Measurements from ENCODE around the gene NANOGP8.

The NANOGP8 gene

DNA sequence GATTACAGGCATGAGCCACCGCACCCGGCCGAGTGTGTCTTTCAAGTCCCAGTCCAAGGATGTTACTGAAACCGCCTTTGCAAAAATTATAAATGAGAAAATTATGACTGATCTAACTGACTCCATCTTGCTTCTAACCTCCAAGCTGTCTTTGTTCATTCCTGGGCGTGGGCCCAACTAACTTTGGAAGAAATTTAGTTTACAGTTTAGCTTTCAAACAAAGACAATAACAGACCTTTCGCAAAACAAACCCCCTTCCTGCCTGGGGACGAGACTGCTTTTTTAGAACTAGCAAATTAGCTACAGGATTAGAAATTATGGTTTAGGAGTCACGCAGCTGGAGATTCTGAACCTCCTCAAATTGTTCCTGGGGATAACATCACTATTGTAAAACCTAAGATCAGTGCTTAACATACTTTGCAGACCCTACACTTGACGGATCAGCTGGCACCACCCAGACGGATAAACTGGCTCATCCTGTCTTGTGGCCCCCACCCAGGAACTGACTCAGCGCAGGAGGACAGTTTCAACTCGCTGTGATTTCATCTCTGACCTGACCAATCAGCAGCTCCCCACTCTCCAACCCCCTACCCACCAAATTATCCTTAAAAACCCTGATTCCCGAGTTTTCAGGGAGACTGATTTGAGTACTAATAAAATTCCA is 23.8 kb downstream of the NANOGP8 start:
- DNase-seq (ENCODE audit: low read depth in 2 of 2), result no peak

DNA sequence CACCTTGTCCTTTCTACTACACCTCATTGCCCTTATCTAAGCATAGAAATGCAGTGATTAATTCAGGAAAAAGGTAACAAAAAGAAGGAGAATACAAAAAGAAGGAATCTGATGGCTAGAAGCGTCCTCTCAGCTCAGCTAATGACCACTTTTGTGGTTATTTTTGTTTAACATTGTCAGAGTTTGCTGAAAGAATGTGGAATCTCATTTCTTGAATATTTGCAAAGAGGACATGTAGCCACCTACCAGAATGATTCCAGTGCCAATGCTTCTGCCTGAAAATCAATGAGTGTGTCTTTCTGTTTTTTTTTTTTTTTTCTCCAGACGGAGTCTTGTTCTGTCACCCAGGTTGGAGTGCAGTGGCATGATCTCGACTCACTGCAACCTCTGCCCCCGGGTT is 24.5 kb downstream of the NANOGP8 start:
- DNase-seq (ENCODE audit: low read depth in 2 of 2), result no peak

GRCh38 chr15:35058534-35059054 is 26.5 kb downstream of the NANOGP8 start:
- no peak for DNase-seq (ENCODE audit: low read depth in 2 of 2)

DNA sequence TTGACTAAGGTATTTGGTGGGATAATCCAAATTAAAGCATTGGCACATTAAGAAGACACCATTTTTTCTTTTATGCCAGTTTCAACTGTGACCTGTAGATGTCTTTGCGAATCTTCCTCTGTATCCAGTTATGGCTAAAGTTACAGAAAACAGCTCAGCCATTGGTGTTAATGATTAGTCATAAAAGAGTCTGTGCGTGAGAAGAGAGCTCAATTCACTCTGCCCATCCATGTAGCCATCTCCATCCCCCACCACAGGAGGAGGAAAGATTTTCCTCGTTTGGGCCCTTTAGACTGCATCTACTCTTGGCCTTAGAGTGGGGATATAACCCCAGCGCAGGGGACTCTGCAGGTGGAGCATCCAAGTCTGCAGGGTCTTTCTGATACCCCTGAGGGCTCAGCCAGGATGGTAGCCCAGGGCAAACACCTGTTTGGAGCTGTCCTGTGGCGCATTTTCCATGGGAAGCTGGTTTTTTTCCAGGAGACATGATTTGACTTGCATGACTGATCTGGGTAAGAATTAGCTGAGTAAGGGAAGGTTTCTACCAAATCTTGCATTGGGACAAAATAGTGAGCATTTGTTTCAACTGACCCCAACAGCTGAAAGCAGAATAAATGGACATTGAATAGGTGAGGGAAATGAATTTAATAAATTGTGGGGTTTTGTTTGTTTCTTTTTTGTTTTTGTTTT is 29.5 kb downstream of the NANOGP8 start:
- DNase-seq (ENCODE audit: low read depth in 2 of 2), result no peak

GRCh38 chr15:35054380-35054779 is 30.7 kb downstream of the NANOGP8 start:
- DNase-seq (ENCODE audit: low read depth in 2 of 2), result no peak

DNA sequence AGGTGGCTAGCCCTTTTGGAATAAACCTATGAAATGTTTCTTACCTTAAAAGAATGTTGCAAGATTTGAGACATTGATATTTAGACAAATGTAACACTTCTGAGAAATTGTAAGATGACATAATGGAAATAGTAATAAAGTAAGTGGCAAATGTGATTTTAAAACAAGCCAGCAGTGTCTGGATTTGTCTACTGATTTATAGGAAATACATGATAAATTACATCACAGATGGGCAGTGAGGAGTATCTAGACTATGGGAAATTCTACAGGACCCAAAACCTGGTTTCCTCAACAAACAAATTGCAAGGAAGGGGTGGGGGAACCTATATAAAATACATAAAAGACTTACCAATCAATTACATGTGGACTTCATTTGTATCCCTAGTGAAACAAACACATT is 37.1 kb downstream of the NANOGP8 start:
- no peak for DNase-seq (ENCODE audit: low read depth in 2 of 2)

DNA sequence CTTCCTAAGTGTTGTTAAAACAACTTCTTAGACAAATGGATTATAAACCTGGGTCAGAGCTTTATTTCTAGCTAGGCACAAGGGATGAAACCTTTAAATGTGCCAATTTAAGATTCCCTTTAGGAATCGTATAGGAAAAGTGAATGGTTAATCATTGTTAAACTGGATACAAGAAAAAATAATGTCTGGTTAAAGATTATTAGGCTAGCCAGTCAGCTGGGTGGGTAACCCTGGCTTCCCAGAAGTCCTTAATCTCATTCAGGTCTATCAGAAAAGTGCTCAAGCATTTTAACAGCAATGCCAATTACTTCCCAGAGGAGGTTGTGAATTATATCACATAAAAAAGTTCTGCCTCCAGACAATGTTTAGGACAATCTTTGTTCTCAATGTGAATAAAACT is 37.6 kb downstream of the NANOGP8 start:
- no peak for DNase-seq (ENCODE audit: low read depth in 2 of 2)

DNA sequence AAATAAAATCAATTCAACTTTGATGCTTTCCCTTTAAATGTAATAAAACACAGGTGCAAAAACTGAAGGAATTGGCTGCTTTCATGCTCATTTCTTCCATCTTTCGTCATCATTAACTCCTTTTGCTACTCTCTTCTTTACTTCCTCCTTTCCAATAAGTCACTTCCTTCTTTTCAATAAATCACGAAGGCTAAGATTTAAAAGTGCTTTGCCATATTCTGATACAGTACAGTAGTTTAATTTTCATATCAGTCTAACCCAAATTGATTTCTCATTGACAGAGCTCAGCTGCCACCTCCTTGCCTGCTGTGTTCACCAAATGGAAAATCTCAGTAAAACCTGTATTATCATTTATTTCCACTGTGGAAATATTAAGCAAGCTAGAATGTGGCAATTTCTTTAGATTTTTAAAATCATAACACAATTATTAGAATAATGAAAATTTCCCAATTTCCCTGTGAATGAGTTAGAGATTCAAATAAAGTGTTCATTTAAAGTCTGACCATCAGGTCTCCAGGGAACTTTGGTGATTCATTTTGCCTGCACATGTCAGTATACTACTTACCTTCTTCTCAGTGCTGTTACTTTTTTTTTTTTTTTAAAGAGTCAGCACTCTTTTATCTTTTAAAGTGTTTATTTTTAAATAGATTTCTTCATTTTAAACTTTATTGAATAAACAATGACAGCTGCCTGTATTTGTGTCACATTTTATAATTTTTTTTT is 41.6 kb downstream of the NANOGP8 start:
- no peak for DNase-seq (ENCODE audit: low read depth in 2 of 2)

- no peak for DNase-seq (ENCODE audit: low read depth in 2 of 2)
Observed at GRCh38 chr15:35040339-35041255, 44.5 kb downstream of the NANOGP8 start.

DNA sequence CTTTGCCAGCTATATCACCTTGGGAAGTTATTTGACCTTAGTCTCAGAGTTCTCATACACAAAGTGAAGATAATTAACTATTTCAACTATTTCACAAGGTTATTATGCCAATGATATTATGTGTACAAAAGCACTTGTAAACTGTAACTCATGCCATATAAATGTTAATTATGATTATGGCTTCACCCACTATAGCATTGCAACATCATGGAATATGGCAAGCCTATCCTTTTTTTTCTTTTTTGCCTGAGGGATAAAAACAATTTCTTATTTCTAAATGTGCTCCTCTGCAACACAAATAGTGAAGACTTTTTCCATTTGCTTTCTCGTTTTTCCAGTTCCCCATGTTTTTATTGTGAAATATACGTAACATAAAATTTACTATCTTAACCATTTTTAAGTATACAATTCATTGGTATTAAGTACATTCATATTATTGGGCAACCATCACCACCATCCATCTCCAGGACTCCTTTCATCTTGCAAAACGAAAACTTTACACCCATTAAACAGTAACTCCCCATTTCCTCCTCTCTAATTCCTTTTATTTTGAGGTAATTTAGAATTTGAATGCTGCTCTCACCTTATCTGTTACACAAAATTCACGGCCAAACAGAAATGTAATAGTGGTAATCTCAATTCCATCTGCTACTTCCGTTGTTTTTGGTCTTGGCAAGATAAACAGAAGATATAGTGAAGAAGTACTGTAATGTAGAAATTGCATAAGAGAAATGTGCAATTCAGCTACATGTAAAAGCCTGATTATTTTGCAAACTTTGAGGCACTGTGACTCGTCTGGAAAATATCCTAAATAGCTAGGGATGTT is 46.3 kb downstream of the NANOGP8 start:
- no peak for DNase-seq (ENCODE audit: low read depth in 2 of 2)

All from stimulated activated CD4-positive, alpha-beta T cell treated with anti-CD3 and anti-CD28 coated beads, Interleukin-4, amount 100 ng/mL, for 48 hours (primary cell).